GM21723 (cell line): ENCODE measurements around the gene SLX4IP.

ENCODE experiments used
- ATAC-seq: cut with Tn5 transposase; IDR thresholded peaks from one replicate; pipeline ENCODE4 v1.9.1; 2021; ENCODE audit warnings: mild to moderate bottlenecking, moderate library complexity; ENCODE audit not compliant: unreplicated experiment

SLX4IP gene

GRCh38 chr20:10543480-10543879 is 108.4 kb downstream of the SLX4IP start:
- ATAC-seq = no peak

- no peak for ATAC-seq
Observed at GRCh38 chr20:10547276-10548114, 112.4 kb downstream of the SLX4IP start.

GRCh38 chr20:10549511-10549910 is 114.4 kb downstream of the SLX4IP start:
- ATAC-seq = no peak

- no peak for ATAC-seq
Observed at GRCh38 chr20:10550204-10551118, 115.4 kb downstream of the SLX4IP start.

DNA sequence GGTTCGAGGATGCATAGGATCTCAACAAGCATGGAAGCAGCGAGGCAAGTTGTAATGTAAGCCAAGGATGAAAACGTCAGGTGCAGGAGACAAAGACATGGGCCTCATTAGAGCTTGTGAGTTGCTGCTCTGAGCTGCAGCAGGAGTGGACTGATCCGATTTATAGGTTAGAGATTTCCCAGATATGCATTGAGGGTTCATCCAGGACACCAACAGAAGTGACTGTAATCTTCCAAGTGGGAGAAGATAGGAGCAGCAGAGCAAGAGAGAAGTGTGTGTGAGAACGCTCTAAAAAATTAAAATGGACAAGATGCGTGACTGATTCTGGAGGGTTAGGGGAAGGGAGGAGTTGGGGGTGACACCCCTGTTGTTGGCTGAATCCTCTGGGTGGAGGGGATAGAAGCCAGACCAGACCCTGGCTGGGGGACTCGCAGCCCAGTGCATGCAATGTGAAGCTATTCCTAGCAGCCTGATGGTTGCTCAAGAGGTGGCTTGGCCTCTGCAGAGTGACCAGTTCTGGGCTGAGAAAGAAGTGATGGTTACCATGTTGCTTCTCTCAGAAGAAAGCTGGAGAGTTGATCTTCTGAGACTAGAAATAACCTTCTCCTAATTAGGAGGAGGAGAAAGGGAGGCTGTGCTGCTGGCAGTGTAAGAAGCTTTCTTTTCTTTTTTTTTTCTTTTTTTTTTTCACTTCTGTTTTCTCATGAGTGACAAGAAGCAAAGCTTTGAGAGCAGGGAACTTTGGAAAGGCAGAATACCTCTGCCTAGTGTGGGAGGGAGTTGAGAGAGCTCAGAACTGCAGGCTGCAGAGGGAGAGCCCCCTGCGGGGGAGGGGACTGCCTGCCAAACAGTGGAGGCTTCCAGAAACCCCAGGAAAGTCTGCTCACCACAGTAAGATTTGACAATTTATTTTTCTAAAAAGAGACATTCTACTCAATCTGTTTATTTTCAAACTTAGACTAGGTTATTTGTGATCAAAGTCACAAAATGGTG is 116.9 kb downstream of the SLX4IP start:
- peak; percentile 80 for ATAC-seq

DNA sequence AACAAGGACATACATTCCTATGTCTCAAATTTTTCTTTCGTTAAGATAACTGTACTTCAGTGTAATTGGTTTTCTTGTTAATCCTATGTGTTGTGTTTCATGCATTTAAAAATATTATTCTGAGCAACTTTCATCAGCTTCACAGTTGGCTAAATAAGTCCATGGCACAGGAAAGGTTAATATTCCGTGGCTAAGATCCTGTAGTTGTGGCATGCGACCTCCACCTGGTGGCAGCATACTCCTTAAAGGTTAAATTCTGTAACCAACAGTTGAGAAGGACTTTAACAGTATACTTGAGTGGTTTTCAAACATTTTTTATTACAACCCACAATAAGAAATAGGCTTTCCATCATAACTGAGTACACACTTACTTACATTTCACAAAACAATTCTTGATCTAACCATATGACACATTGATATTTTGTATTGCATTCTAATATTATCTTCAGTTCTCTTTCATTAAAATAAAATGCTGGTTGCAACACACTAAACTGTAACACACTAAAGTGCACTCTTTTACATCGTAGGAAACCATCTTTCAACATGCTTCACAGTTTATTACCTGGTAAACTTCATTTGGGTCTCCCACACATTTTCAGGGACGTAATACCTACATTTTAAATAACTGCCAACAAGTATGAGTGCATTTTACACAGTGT is 118.3 kb downstream of the SLX4IP start:
- no peak for ATAC-seq

GRCh38 chr20:10554285-10554684 is 119.2 kb downstream of the SLX4IP start:
- no peak for ATAC-seq

DNA sequence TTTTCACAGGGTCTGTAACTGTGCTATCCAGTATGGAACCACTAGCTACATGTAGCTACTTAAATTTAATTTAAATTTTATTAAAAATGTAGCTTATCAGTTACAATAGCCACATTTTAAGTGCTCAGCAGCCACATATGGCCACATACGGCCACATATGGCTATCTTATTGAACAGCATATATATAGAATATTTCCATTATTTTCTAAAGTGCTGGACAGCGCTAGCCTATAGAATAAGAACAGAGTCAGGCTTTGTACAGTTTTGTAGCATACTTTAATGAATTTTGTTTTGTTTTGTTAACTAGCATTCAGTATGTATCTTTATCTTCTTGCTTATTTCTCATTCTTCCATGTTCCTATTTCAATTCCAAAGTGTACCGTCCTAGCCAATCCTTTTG is 120.3 kb downstream of the SLX4IP start:
- no peak for ATAC-seq

DNA sequence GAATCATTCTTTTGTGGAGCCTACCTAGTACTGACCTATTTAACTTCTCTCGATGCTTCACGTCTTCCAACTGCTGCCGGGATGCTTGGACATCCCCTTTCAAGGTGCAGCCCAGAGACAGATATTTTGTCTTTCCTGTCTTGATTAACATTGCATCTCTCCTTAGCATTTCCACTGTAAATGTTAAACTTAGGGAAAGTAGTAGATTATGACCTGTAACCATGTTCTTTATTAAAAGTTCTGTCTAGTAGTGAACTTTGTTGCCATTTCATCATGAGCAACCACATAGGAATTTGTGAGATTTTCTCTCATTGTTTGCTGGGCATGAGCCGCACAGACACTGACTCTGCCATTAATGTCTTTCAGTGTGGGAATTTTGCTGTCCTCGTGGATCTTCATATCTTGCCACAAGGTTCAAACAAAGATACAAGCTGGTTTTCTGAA is 120.8 kb downstream of the SLX4IP start:
- no peak for ATAC-seq

DNA sequence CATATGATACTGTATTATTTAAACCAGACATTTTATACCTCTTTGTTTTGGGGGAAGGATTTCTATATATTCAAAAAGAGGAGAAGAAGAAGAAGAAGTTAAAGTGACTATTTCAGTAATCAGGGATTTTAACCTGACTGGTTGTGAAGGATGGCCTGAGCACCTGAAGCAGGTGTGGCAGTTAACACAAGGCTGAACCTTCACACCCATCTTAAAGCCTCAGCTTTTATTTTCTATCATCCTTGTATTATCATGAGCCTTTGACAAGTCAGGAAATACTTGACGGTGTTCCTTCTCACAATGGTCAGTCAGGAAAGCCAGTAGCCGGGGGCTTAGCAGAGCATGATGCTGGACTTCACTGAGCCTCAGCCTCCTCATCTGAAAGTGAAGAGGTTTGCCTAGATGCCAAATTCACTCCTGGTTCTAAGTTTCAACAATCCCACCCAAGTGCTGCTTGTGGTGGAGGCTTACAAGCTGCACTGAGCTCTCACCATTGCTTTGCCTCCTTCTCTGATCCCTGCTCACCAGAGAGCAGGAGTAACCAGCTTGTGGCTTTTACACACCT is 121.5 kb downstream of the SLX4IP start:
- ATAC-seq = no peak

DNA sequence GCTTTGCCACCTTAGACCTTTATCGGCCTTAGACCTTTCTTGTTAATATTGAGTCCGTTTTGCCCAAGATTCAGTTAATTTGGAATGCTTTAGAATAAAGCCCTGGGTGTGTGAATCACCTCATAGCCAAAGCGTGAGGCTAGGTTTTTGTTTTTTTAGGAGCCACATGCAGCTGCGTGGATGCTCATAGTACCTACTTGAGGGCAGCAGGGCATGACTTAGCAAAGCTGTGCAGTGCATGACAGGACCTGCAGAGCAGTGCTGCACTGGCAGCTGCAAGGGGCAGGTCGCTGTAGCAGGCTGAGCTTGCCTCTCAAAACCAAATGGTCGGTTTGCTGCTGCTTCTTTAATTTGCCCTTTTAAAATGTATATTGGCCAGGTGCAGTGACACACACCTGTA is 122.6 kb downstream of the SLX4IP start:
- ATAC-seq = no peak

- peak; percentile 96 for ATAC-seq
Observed at GRCh38 chr20:10558635-10559187, 123.6 kb downstream of the SLX4IP start.

- no peak for ATAC-seq
Observed at GRCh38 chr20:10559266-10559665, 124.2 kb downstream of the SLX4IP start.

- ATAC-seq = no peak
Observed at GRCh38 chr20:10560686-10561085, 125.6 kb downstream of the SLX4IP start.

- no peak for ATAC-seq
Observed at GRCh38 chr20:10561302-10561701, 126.2 kb downstream of the SLX4IP start.

DNA sequence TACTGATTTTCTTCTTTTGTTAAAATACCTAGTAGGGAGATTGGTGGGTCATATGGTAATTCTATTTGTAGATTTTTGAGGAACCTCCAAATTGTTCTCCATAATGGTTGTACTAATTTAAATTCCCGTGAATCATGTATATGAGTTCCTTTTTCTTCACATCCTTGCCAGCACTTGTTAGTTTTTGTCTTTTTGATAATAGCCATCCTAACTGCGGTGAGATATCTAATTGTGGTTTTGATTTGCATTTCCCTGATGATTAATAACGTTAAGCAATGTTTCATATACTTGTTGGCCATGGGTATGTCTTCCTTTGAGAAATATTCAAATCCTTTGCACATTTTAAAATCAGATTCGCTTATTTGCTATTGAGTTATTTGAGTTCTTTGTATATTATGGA is 127.8 kb downstream of the SLX4IP start:
- no peak for ATAC-seq

DNA sequence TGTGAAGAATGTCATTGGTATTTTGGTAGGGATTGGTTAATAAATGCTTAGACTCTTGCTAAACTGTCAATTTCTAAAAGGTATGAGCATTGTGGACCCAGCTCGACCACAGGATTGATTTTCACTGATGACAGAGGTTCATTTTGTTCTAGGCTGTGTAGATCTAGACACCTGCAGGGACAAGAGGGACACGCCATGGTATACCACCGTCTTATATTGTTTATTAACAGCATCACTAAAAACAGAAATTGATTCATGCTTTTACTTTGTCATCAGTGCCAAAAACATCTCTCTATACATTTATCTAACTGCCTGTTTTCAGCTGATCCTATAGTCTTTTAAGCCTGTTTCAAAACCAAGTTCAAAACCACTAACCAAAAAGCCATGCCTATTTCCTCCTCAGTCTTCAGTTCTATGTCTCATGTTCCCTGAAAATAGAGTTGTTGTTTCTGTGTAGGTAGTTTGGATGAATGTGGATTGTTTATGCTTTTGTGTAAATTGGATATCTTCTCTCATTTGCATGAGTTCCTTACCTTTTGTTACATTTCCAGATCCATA is 128.9 kb downstream of the SLX4IP start:
- no peak for ATAC-seq

- no peak for ATAC-seq
Observed at GRCh38 chr20:10565191-10565921, 130.3 kb downstream of the SLX4IP start.
